ENCODE data around the gene PVR.
"Not testable (repeated sequence)": the region's sequence is repeated elsewhere in the genome, so short reads cannot be mapped to it uniquely, and the experiment has no call there.

PVR gene

DNA sequence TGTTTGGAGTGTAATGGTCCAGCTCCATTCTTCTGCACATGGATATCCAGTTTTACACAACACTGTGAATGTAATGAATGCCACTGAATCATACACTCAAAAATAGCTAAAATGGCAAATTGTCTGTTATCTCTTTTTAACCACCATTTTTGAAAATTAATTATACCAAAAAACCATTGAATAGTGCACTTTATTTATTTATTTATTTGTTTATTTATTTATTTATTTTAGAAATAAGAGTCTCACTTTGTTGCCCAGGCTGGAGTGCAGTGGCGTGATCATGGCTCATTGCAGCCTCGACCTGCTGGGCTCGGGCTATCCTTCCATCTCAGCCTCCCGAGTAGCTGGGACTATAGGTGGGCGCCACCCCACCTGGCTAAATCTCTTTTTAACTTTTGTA lies 20.3 kb downstream of the PVR start:
- DNase-seq = no peak
- TF ChIP-seq, protein P1, sequence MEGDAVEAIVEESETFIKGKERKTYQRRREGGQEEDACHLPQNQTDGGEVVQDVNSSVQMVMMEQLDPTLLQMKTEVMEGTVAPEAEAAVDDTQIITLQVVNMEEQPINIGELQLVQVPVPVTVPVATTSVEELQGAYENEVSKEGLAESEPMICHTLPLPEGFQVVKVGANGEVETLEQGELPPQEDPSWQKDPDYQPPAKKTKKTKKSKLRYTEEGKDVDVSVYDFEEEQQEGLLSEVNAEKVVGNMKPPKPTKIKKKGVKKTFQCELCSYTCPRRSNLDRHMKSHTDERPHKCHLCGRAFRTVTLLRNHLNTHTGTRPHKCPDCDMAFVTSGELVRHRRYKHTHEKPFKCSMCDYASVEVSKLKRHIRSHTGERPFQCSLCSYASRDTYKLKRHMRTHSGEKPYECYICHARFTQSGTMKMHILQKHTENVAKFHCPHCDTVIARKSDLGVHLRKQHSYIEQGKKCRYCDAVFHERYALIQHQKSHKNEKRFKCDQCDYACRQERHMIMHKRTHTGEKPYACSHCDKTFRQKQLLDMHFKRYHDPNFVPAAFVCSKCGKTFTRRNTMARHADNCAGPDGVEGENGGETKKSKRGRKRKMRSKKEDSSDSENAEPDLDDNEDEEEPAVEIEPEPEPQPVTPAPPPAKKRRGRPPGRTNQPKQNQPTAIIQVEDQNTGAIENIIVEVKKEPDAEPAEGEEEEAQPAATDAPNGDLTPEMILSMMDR (IDR thresholded peaks at IDR 0.05) = no peak
- intact Hi-C loops (cut with DNase I; ENCODE audit: low total_unique reads) = no loop called here
- peaks cover 29 to 48% (median 46%) of the 10 kb centered on the region in 3 donors for H3K36me3 ChIP-seq
- no peaks in the 10 kb centered on the region for H3K9me3 ChIP-seq
- H3K4me1 ChIP-seq = no peaks in the 10 kb centered on the region
- H3K27ac ChIP-seq = no peak overlapping the region
- no peak overlapping the region for H3K4me3 ChIP-seq
- no peaks in the 10 kb centered on the region for H3K27me3 ChIP-seq

DNA sequence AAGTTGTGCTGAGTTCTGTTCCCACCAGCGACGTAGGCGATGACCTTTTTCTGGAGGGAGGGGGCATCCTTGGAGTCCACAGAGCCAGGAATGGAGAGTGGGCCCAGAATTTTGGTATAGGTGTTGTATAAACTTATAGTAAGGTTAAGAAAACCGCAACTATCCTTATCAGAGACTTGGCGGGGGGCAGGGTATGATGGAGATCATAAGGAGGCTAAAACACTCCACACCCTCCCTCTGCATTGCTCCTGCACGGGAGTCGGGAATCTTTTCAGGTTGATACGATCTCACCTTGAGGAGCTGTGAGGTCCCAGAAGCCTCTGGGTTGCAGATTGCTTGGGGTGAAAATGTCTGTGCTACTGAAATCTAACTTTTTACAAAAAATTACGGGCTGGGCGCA lies 21.3 kb downstream of the PVR start:
- H3K27me3 ChIP-seq = no peaks in the 10 kb centered on the region
- no peaks in the 10 kb centered on the region for H3K4me1 ChIP-seq
- H3K4me3 ChIP-seq = no peak overlapping the region
- intact Hi-C loops (cut with DNase I; ENCODE audit: low total_unique reads) = no loop called here
- TF ChIP-seq, protein P1 (IDR thresholded peaks at IDR 0.05) = no peak
- H3K9me3 ChIP-seq = no peaks in the 10 kb centered on the region
- H3K36me3 ChIP-seq = peaks cover 21 to 38% (median 38%) of the 10 kb centered on the region in 3 donors
- no peak for DNase-seq
- no peak overlapping the region for H3K27ac ChIP-seq

DNA sequence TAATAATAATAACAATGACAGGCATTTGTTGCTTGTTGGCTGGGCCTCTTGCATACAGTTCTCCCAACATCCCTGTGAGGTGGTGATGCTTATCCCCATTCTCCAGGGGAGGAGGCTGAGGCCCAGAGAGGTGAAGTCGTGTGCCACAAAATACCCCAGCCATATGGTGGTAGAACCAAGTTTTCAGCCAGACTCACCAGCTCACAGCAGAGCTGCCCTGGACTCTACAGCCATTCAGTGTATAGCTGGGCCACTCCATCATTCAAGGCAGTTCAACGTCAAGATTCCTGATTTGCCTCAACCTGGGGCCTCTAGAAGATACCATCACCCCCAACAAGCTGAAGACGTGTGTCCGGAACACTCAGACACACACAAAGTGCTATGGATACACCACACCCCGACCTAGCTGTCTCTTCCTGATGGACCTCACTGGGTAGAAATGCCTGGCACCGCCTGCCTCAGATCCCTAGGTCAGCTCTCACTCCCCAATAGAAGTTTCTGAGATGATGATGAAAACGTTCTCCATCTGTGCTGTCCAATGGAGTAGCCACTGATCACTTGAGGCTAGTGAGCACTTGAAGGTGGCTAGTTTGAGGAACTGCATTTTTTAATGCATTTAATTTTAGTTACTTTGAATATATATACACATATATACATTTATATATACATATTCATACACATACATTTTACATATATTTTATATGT lies 23.3 kb downstream of the PVR start:
- Histone ChIP-seq H3K27me3 (no peaks in the 10 kb centered on the region), H3K4me3 (no peak overlapping the region), H3K27ac (no peak overlapping the region), H3K4me1 (no peaks in the 10 kb centered on the region), H3K9me3 (no peaks in the 10 kb centered on the region), H3K36me3 (peaks cover 7 to 19% (median 18%) of the 10 kb centered on the region in 3 donors)
- DNase-seq = no peak
- TF ChIP-seq, protein P1 (IDR thresholded peaks at IDR 0.05) = no peak
- intact Hi-C loops (cut with DNase I; ENCODE audit: low total_unique reads) = no loop called here

DNA sequence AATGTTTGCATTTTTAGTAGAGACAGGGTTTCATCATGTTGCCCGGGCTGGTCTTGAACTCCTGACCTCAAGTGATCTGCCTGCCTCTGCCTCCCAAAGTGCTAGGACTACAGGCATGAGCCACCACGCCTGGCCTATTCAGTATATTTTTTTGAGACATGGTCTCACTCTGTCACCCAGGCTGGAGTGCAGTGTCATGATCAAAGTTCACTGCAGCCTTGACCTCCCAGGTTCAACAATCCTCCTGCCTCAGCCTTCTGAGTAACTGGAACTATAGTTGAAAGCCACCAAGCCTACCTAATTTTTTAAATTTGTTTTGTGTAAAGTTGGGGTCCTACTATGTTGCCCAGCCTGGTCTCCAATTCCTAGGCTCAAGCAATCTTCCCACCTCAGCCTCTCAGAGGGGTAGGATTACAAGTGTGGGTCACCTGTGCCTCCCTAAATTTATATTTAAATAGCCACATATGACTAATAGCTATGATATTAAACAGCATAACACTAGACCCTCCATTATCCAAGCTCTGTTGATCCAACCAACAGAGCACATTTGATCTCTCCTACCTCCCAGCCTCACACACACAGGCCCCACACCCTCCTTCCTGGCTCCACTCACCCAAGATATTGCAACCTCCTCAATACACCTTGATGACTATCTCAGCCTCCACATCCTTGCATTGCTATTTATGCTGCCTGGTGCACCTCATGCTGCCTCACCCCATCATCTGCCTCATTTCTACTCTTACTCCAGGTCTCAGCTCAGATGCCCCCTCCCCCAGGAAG lies 25.5 kb downstream of the PVR start:
- Histone ChIP-seq H3K4me1 (no peaks in the 10 kb centered on the region), H3K27ac (no peak overlapping the region), H3K27me3 (no peaks in the 10 kb centered on the region), H3K9me3 (no peaks in the 10 kb centered on the region), H3K4me3 (no peak overlapping the region), H3K36me3 (peaks cover 0 to 12% (median 0%) of the 10 kb centered on the region in 3 donors)
- DNase-seq = no peak
- TF ChIP-seq, protein P1 (IDR thresholded peaks at IDR 0.05) = no peak
- intact Hi-C loops (cut with DNase I; ENCODE audit: low total_unique reads) = no loop called here

DNA sequence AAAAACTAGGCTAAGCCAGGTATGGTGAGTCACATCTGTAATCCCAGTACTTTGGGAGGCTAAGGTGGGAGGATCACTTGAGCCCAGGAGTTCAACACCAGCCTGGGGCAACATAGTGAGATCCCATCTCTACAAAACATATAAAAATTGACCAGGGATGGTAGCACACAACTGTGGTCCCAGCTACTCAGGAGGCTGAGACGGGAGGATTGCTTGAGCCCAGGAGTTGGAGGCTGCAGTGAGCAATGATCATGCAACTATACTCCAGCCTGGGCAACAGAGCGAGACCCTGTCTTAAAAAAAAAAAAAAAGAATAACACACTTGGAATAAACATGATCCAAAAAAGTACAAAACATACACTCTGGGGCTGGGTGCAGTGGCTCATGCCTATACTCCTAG lies 26.3 kb downstream of the PVR start:
- H3K36me3 ChIP-seq; H3K4me3 ChIP-seq; intact Hi-C loops (cut with DNase I; ENCODE audit: low total_unique reads); H3K9me3 ChIP-seq; H3K27ac ChIP-seq; H3K27me3 ChIP-seq; H3K4me1 ChIP-seq; DNase-seq: not testable (repeated sequence)

DNA sequence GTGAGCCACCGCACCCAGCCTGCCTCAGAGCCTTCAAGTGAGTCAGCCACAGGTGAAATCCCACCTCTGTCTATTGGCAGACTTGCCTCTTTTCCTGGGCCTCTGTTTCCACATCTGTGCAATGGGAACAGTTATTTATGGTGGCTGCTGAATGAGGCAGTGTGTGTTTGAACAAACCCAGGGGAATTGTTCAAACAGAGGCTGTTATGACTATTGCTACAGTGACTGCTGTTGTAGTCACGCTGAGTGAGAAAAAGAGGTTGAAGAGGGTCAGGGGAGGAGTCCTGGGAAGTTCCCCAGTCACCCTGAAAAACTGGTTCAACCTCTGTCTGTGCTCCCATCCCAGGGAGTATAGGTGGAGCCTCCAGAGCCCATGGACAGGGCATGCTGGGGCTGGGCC lies 27.7 kb downstream of the PVR start, which contains the start of gene CEACAM19:
Gene CEACAM19, plus strand, starts transcription at position 83 of the 400 bp plus-strand sequence. CDS start 450 bp downstream, outside the sequence.
- intact Hi-C loops (cut with DNase I; ENCODE audit: low total_unique reads) = no loop called here
- TF ChIP-seq, protein P1 (IDR thresholded peaks at IDR 0.05) = no peak
- Histone ChIP-seq H3K36me3 (peaks cover 0 to 13% (median 0%) of the 10 kb centered on the region in 3 donors), H3K27ac (no peak within 1 kb of the TSS), H3K4me3 (no peak within 1 kb of the TSS), H3K4me1 (no peaks in the 10 kb centered on the region), H3K9me3 (no peaks in the 10 kb centered on the region), H3K27me3 (no peaks in the 10 kb centered on the region)
- DNase-seq = no peak

All from tibial artery (tissue), 4 donors.